NCI-H82 treated with DMSO at 0.1 percent for 48 hours (cell line): ENCODE measurements around the gene HSPA1L.
"Not testable (repeated sequence)": the region's sequence is repeated elsewhere in the genome, so short reads cannot be mapped to it uniquely, and the experiment has no call there.

Experiments
- DNase-seq: peaks from one replicate; lab custom pipeline; 2025; ENCODE audit not compliant: unreplicated experiment; lab: John Stamatoyannopoulos, UW

HSPA1L gene

GRCh38 chr6:31817133-31817928 lies 2.2 kb upstream of the HSPA1L start:
- DNase-seq: not testable (repeated sequence)

- peak; percentile 98 for DNase-seq
Observed at GRCh38 chr6:31814677-31815024, 432 bp downstream of the HSPA1L start.

DNA sequence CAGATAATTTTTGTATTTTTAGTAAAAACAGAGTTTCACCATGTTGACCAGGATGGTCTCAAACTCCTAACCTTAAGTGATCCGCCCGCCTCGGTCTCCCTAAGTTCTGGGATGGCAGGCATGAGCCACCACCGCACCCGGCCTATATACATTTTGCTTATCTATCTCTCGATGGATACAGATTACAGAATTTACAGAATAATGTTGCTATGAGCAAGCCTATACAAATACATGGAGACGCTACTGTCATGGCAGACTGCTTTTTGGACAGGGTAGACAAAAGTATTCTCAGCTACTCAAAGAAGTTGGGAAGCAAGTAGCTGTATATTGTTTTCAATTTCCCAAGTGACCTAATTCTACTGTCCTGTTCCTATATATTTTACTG lies 1.6 kb downstream of the HSPA1L start:
- DNase-seq: no peak

DNA sequence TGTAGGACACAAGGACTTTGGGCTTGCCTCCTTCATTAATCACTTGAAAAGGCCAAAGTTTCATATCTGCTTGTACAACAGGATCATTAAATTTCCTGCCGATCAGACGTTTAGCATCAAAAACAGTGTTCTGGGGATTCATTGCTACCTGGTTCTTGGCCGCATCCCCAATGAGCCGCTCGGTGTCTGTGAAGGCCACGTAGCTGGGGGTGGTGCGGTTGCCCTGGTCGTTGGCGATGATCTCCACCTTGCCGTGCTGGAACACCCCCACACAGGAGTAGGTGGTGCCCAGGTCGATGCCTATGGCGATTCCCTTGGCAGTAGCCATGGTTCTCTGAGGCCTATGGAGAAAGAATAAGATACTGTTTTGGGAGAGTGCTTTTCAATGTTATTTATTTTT lies 3.4 kb downstream of the HSPA1L start:
- no peak for DNase-seq

DNA sequence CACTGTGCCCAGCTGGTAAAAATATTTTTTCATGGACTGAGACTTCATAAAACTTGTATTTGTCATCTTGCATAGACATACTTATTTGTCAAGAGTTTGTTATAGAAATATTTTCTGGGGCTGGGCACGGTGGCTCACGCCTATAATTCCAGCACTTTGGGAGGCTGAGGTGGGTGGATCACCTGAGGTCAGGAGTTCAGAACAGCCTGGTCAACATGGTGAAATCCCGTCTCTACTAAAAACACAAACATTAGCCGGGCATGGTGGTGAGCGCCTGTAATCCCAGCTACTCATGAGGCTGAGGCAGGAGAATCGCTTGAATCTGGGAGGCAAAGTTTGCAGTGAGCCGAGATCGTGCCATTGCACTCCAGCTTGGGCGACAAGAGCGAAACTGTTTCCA lies 6.5 kb downstream of the HSPA1L start:
- DNase-seq: not testable (repeated sequence)

GRCh38 chr6:31806470-31807272 lies 8.4 kb downstream of the HSPA1L start, which contains the start of gene LSM2:
TSS of gene LSM2 (minus strand) at chr6:31806966. CDS start at chr6:31806757, 209 bp downstream.
- DNase-seq: peak; percentile 92

DNA sequence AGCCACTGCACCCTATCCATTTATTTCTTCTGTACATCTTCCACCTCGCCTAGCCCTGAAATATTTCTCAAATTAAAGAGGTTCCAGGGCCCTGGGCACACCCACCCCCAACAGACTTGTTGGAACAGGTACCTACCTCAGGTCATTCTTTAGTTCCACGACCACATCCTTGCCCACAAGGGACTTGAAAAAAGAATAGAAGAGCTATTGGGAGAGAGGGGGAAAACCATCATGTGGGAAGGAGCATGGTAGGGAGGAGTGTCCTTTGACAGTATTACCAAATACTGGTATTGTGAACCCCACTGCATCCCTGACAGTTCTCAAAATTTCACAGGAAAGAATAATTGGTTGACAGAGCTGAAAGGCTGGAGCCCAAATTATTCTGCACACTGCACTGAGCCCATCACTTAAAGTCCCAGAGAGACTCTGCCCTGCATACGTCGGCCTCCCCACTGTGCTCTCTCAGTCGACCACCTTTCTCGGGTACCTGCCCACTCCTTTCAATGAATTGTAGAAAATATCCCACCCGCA lies 9.1 kb downstream of the HSPA1L start:
- no peak for DNase-seq

GRCh38 chr6:31801031-31801927 lies 13.8 kb downstream of the HSPA1L start:
- DNase-seq: not testable (repeated sequence)

- no peak for DNase-seq
Observed at GRCh38 chr6:31799781-31800180, 15.3 kb downstream of the HSPA1L start.

DNA sequence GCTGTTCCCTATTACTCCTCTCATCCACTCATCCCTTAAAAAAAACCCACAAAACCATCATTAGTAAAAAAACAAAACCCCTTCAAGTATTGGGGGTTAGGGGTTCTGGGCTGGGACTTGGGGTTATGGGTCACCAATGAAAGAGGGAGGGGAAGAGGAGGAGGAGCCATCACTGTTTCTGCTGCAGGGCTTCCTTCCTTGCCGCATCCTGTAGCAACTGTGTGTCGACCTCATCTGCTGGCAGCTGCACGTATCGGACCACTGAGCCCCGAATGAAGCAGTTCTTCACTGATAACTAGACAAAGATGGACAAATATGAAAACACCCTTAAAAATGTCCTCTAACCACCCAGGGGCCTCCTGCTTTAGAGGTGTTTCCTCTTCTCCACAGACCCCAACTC lies 17.5 kb downstream of the HSPA1L start:
- DNase-seq: no peak

- no peak for DNase-seq
Observed at GRCh38 chr6:31796993-31797385, 18.1 kb downstream of the HSPA1L start.

GRCh38 chr6:31795616-31796298 lies 19.3 kb downstream of the HSPA1L start, which contains the start of gene VARS1:
TSS of gene VARS1 (minus strand) at chr6:31795752. CDS start at chr6:31795217, 535 bp downstream.
- peak; percentile 76 for DNase-seq

GRCh38 chr6:31794866-31795615 lies 20.0 kb downstream of the HSPA1L start:
- no peak for DNase-seq

DNA sequence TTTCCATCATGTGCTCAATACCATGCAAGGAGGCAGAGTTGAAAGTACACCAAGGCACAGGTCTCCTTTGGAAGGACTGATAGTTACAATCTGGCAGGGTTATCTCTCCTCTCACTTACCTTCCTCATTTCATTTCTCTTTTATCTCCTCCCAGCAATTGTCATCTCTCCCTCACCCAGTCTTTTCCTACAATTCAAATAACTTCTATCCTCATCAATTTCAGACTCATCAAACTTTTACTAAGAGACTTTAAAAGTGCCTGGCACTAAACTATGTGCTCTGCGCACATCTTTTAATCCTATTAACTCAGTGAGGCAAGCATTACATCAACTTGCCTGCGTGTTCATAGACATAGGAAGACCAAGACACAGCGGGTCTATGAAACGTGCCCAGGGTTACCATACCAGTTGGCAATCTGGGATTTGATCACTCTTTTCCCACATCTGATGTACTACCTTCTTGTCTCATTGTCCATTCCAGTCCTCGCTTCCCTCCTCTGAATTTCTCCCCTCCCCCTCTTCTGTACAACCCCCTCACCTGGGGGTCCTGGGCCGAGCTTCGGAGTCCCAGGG lies 20.7 kb downstream of the HSPA1L start:
- DNase-seq: peak; percentile 40

GRCh38 chr6:31793927-31794245 lies 21.2 kb downstream of the HSPA1L start:
- DNase-seq: not testable (repeated sequence)

- DNase-seq: no peak
Observed at GRCh38 chr6:31792761-31793171, 22.3 kb downstream of the HSPA1L start.

DNA sequence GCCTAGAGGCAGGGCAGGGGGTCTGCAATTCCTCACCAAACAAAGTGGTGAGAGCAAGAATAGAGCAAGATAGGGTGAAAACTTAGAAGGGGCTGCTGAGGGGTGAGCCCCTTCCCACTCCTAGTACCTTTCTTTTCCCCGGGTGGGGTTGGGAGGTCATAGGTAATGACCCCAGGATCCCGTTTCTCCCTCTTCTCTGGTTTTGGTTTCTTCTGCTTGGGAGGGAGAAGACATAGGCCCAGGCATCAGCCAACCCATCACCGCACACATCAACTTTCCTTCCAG lies 23.1 kb downstream of the HSPA1L start:
- no peak for DNase-seq

GRCh38 chr6:31791324-31792089 lies 23.6 kb downstream of the HSPA1L start:
- DNase-seq: peak; percentile 66

GRCh38 chr6:31785475-31785874 lies 29.6 kb downstream of the HSPA1L start:
- no peak for DNase-seq
